GM21717 (cell line): ENCODE data around the gene SLC12A7.
"Not testable (repeated sequence)": the region's sequence is repeated elsewhere in the genome, so short reads cannot be mapped to it uniquely, and the experiment has no call there.

Source experiments
- ATAC-seq: cut with Tn5 transposase; IDR thresholded peaks from one replicate; pipeline ENCODE4 v1.9.1; 2021; ENCODE audit warnings: mild to moderate bottlenecking, moderate library complexity; ENCODE audit not compliant: unreplicated experiment

The SLC12A7 gene

DNA sequence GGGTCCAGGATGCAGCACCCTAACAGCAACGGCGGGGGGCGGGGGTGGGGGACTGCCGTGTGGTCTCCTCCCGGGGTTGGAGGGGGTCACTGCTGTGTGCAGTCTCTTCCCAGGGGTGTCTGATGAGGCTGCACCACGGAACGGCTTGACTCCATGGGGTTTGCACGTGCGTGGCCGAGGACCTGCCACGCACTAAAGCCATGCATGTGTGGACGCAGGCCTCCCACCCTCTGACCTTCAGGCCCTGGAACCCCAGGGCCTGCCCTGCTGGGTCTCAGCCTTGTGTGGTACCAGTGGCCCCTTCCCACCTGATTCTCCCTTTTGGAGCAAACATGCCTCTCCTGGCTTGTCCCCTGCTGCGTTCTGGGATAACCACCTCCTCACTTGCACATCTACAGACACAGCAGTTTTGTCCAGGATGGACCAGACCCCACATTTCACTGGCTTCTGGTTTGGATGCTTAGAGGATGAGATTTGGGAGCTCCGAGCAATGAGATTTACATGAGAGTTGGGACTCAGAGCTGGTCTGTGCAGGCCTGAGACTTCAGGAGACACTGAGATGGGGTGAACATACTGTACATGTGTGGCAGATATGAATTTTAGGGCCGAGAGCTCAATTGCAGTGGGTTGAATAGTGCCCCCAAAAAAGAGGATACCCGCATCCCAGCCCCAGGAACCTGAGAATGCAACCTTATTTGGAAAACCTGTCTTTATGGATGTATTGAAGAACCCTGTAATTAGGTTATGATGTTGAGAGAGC lies 45.8 kb downstream of the SLC12A7 start:
- ATAC-seq = no peak

GRCh38 chr5:1065143-1065750 lies 46.6 kb downstream of the SLC12A7 start:
- no peak for ATAC-seq

DNA sequence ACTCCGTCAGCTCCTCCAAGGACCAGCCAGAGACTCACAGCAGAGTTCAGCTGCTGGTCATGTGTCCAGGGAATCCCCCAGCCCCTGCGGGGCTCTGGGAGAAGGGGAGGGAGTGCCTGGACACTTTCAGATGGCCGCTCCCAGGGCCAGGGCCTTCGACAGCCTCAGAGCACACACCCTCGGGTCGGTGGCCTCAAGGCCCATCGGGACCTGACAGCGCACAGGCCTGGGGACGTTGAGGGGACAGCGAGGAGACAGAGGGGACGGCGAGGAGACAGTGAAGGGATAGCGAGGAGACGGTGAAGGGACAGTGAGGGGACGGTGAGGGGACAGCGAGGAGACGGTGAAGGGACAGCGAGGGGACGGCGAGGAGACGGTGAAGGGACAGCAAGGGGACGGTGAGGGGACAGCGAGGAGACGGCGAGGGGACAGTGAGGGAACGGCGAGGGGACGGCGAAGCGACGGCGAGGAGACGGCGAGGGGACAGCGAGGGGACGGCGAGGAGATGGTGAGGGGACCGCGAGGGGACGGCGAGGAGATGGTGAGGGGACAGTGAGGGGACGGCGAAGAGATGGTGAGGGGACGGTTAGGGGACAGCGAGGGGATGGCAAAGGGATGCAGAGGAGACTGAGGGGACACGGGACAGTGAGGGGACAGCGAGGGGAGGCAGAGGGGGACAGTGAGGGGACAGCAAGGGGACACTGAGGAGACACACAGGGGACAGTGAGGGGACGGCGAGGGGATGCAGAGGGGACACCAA lies 47.3 kb downstream of the SLC12A7 start:
- no peak for ATAC-seq

DNA sequence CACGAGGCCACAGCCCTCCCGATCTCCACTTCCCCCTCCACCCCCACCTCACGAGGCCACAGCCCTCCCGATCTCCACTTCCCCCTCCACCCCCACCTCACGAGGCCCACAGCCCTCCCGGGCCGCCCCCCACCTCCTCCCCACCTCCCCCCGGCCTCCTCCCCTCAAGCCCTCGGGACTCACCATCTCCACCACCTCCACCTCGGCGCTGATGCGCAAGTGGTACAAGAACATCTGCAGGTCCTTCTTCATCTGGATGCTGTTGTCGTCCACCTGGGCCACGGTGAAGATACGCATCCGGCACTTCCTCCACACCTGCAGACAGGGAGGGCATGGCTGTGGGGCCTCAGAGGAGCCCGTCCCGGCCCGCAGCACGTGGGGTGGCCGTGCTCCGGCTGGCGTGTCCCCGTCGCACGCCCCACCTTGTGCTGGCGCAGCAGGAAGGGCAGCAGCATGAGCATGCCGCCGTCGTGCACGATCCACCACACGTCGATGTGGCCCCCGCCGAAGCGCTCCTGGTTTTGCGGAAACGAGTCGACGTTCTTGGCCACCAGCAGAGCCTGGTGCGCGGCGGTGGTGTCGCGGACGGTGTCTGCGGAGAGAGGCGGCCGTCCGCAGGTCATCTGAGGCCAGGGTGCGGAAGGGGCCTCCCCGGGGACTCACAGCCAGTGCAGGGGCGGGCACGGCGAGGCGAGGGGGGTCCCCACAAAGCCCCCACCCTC lies 48.0 kb downstream of the SLC12A7 start:
- ATAC-seq = no peak

DNA sequence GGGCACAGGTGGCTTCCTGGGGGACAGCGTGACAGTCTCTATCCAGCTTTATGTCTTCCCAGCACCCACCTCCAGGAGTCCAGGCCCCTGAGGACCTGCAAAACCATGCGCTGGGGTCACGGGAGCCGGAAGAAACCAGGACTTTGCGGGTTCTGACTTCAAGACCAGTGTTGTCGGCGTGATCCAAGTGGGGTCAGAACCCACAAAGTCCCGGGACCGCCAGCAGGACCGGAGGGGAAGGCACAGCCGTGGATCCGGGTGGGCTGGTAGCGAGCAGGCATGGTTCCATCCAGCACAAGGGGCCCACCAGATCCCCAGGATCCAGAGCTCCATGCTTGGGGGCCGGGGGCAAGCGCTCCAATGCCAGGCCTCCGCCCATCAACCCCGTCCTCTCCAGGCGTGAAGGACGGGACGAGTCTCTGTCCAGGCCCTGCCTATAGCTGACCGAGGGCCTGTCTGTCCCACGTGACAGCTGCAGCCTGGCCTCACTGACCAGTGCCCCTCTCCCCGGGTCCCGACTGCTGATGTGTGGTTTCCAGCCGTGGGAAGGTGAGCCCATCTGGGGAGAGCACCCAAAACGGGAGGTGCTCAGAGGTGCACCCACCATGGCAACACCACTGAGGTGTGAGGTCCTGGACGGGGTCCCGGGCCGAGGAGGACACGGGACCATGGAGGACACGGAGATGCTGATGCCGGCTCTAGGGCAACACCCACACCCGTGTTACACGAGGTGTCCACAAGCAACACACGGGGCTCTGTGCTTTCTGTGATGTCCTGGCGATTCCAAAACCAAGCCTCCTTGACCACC lies 48.9 kb downstream of the SLC12A7 start:
- ATAC-seq = no peak

DNA sequence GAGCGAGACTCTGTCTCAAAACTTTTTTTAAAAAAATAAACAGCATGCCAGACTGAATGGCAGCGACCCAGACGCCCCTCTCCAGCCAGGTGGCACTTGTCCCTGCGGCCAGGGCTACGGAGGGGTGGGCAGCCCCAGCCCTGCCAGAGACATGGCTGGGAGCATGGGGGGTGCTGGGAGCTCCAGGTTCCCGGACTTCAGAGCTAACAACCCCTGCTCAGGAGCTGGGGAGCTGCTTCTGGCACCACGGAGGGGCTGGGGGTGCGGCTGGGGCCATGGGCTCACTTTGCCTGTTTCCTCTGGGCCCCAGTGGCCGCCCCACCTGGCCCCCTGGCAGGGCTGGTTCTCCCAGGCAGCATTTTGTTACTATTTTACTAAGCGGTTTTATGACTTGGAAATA lies 49.9 kb downstream of the SLC12A7 start:
- ATAC-seq = no peak

DNA sequence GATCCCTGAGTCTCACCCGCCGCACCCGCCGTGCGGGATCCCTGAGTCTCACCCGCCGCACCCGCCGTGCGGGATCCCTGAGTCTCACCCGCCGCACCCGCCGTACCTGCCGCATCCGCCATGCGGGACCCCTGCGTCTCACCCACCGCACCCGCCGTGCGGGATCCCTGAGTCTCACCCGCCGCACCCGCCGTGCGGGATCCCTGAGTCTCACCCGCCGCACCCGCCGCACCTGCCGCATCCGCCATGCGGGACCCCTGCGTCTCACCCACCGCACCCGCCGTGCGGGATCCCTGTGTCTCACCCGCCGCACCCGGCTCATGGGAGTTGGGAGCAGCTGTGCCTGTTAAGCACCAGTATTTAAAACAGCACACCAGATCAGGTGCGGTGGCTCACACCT lies 50.6 kb downstream of the SLC12A7 start:
- not testable (repeated sequence) for ATAC-seq

DNA sequence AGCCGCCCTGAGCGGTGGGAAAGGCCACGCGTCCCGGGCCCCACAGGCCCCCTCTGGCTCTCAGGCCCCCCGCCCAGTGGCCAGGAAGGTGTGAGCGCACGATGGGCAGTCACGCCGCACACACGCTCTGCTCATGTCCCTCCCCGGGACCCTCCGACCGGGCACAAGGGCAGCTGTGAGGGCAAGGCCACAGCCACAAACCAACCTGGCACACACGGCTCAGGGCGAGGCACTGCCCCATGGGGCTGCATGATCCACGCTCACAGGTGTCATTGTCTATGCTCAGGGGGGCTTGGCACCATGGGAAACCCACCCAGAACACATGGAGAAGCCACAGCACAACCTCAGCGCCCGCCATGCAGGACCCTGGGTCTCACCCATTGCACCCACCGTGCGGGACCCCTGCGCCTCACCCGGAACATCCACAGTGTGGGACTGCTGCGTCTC lies 51.3 kb downstream of the SLC12A7 start:
- no peak for ATAC-seq

DNA sequence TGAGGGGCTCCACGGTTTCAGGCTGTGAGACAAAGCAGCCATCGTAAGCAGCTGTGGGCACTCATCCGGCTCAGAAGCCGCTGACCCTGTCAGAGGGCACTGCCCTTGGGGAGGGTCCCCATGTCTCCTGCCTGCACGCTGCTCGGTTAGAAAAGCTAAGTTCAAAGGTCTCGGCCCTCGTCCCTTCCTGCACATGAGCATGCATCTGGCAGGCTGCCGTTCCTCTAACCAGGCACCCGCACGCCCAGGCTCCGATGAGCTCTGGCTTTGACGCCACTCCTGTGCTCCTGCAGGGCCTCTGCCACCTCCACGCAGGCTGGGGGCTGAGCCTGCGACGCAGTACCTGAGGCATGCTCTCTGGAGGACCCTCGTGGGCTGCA lies 52.0 kb downstream of the SLC12A7 start:
- no peak for ATAC-seq

DNA sequence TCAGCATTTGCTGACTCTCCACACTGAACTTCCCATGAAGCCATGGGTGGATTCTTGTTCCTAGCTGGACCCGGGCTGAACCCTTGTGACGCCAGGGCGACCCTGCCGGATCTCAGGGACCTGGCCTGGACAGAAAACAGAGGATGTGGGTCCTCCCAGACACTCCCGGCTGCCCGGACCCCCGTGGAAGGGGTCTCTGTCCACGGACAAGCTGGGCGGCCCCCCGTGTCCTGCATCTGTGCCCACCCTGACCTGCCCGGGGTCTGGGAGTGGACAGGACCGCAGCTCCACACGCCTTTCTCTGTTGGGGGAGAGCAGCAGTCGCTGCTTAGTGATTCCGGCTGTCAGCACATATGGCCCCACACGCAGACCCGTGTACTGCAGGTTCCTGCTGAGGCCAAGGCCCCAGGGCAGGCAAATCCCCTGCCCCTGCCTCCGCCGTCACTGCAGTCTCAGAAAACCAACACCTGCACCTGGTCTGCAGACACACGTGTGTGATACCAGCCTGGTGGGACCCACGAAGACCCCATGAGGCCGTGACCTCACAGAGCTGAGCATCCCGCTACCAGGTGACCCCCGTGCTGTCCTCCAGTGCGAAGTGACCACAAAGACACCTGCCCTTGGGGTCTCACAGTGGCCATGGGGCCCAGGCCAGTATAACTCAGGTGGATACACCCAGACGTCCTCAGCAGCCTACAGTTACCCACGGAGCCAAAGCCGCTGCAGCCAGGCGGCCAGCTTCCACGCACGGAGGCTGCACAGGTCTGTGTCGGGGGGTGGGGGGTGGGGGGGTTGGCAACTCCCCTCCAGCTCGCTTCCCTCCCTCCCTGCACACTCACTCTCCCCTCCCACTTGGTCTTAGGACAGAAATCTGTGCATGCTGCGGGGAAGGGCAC lies 52.6 kb downstream of the SLC12A7 start:
- no peak for ATAC-seq

DNA sequence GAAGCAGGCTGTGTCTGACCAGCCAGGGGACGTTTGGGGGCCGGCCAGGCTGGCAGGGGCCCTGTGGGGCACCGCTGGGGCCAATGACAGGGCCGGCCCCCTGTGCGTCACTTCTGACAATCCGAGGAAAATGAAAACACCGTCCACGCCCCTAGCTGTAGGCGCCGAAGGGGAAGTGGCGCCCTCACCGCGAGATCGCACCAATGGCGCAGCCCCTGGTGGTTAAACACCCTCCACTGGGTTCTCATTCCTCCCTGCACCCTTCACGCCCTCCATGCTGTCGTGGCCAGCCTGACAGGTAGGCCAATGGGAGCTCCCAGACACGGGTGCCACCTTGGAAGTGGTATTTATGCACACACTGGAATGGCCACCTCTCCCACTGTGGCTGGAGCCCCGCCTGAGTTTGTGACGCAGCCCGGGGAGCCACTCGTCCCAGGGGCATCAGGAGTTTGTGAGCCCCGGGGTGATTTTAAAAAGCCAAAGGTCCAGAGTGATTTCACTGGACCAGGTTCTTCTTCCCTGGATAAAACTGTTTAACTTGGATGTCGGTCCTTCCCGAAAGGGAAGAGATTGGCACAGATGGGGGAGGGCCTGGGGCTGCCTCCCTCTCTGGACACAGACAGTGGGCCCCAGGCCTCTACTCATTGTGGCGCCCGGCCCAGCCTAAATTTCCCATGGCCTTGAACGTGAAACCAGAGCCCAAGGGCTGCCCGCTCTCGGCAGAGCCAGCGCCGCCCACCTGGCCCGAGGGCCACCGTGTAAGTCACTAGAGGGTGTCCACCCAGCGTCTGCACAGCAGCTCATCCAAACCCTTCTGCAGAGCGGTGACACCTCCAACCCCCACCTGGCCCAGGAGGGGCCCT lies 53.5 kb downstream of the SLC12A7 start:
- ATAC-seq = no peak

- no peak for ATAC-seq
Observed at GRCh38 chr5:1057485-1058082, 54.3 kb downstream of the SLC12A7 start.

DNA sequence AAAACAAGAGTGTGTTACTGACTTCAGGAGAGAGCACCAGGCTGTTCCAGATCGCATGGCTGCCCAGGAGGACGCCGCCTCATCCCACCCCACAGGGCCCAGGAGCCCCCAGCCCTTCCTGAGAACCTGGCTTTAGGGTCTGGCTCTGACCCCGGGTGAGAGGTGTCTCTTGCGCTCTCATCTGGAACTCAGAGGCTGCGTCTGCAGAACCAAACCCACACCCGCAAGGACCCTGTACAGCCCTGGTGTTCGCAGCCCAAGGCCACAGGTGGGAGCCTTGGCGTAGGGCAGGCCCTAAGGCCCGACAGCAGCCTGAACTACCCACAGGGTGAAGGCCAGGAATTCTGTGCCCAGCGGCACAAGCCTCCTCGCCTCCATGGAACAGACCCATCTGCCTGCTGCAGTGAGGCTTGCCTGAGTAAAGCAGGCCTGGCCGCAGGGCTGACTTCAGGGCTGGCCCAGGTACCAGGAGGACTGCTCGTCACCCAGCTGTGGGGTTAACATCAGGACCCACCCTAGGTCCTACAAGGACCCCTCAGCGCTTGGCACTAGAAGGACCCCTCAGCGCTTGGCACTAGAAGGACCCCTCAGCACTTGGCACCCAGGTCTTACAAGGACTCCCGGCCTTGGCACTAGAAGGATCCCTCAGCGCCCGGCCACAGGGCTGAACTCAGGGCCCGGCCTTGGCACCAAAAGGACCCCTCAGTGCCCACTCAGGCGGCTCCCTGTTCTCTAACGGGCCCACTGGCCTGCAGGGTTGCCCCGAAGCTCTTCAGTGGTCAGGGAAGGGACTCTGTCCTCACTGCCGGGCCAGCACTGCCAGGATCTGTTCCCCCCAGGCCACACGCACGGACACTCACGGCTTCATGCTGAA lies 55.0 kb downstream of the SLC12A7 start:
- no peak for ATAC-seq

DNA sequence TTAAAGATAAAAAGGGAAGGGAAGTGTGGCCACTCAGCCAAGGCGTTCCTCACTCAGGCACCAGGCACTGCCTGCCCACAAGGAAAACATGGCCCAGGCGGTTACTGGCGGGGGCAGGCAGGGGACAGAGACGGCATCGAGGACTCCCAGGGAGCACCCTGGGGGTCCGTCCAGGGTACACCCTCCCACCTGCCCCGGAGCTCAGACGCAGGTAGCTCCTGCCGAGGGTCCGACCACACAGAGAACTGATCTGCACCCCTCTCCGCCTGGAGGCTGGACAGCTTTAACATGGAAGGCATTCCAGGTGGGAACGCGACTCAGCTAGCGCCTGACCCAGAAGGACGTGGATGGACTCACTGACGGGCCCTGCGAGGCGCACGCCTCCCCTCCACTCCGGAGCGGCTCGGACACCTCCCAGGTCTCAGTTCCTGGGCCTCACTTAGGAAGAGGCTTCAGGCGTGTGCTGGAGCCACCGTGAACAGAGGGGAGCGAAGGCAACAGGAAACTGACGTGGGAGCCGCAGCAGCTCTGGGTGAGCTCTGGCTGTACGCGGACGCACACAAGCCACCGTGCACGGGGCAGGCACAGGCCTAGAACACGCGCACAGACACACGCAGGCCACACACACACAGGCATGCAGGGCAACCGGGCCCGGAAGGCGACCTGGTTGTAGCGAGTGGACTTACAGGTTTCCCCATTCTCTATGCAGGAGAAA lies 55.8 kb downstream of the SLC12A7 start:
- ATAC-seq = no peak

GRCh38 chr5:1054799-1055775 lies 56.8 kb downstream of the SLC12A7 start:
- no peak for ATAC-seq
